NCI-H2171 (cell line): ENCODE measurements around the gene CTAGE4.
"Not testable (repeated sequence)": the region's sequence is repeated elsewhere in the genome, so short reads cannot be mapped to it uniquely, and the experiment has no call there.

Experiments
- DNase-seq: peaks from one replicate; lab custom pipeline; 2025; lab: John Stamatoyannopoulos, UW

Gene CTAGE4, protein sequence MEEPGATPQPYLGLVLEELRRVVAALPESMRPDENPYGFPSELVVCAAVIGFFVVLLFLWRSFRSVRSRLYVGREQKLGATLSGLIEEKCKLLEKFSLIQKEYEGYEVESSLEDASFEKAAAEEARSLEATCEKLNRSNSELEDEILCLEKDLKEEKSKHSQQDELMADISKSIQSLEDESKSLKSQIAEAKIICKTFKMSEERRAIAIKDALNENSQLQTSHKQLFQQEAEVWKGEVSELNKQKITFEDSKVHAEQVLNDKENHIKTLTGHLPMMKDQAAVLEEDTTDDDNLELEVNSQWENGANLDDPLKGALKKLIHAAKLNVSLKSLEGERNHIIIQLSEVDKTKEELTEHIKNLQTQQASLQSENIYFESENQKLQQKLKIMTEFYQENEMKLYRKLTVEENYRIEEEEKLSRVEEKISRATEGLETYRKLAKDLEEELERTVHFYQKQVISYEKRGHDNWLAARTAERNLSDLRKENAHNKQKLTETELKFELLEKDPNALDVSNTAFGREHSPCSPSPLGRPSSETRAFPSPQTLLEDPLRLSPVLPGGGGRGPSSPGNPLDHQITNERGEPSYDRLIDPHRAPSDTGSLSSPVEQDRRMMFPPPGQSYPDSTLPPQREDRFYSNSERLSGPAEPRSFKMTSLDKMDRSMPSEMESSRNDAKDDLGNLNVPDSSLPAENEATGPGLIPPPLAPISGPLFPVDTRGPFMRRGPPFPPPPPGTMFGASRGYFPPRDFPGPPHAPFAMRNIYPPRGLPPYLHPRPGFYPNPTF

DNA sequence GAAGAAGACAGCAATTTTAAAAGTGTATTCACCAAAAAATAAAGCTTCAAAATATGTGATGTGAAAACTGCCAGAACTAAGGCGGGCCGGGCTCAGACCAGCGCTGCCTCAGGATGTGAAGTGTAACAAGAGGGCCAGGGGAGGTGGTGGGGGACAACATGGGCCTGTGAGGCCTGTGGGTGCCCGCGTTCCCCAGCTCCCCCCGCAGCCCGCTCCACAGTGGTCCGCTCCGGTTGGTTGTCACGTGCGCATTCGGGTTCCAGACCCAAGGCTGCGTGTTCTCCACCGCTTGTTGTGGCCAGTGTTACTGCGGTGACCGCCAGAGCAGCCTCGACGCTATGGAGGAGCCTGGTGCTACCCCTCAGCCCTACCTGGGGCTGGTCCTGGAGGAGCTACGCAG, at the start of gene CTAGE4:
CTAGE4 (plus strand) TSS at position 301 of the 400 bp plus-strand sequence; CDS start at position 339, 38 bp downstream.
- not testable (repeated sequence) for DNase-seq

GRCh38 chr7:144134116-144134515, 49.1 kb upstream of the CTAGE4 start:
- no peak for DNase-seq

GRCh38 chr7:144137501-144137900, 45.8 kb upstream of the CTAGE4 start:
- DNase-seq, result no peak

DNA sequence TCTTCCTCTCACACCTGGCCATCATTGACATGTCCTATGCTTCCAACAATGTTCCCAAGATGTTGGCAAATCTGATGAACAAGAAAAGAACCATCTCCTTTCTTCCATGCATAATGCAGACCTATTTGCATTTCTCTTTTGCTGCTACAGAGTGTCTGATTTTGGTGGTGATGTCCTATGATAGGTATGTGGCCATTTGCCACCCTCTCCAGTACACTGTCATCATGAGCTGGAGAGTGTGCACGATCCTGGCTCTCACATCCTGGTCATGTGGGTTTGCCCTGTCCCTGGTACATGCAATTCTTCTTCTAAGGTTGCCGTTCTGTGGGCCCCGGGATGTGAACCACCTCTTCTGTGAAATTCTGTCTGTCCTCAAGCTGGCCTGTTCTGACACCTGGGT, 41.1 kb upstream of the CTAGE4 start:
- no peak for DNase-seq

DNA sequence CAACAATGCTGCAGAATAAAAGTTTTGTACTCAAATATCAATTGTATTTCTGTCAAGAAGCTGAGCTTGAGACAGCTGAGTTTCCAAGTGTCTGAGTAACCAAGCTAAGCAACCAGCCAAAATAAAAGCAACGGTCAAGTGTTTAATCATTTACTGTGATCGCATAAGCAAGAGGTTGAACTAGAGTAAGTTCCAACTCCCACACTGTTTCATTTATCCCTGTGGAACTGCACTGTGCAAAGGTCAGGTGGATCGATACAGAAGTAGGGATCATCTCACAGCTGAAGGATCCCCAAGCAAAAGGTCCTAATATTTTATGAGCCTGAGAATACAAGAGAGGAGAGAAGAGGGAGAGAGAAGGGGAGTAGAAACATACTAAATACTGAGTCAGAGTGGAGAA, 38.8 kb upstream of the CTAGE4 start:
- no peak for DNase-seq

GRCh38 chr7:144148224-144148827, 34.9 kb upstream of the CTAGE4 start:
- DNase-seq, result no peak

- DNase-seq, result no peak
Observed at GRCh38 chr7:144158861-144159260, 24.4 kb upstream of the CTAGE4 start.

DNA sequence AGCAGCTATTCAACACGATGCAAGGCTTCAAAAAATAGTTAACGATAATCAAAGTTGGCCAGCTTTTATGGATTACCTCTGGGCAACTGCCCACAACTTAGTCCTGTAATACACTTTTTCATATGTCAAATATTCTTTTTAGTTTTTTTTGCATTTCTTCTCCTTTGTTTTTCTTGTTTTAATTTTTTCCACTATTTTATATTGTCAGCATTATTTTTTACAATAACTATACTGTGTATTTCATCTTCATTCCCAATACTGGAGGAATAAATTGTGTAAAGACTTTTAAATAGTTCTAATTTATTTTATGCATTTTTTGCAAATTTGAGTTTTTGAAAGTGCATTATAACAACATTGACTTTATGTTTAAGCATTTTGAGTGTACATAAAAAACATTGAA, 18.5 kb upstream of the CTAGE4 start:
- DNase-seq, result no peak

DNA sequence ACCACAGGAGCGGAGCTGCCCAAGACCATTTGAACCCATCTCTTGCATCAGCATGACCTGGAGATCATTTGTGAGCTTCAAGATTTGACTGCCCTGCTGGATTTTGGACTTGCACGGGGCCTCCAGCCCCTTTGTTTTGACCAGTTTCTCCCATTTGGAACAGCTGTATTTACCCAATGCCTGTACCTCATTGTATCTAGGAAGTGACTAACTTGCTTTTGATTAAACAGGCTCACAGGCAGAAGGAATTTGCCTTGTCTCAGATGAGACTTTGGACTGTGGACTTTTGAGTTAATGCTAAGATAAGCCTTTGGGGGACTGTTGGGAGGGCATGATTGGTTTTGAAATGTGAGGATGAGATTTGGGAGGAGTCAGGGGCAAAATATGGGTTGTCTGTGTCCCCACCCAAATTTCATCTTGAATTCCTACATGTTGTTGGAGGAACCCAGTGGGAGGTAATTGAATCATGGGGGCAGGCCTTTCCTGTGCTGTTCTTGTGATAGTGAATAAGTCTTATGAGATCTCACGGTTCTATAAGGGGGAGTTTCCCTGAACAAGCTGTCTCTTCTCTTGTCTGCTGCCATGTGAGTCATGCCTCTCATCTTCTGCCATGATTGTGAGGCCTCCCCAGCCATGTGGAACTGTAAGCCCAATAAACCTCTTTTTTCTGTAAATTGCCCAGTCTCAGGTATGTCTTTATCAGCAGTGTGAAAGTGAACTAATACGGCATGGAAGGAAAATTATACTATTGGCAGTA, 11.5 kb upstream of the CTAGE4 start:
- not testable (repeated sequence) for DNase-seq

DNA sequence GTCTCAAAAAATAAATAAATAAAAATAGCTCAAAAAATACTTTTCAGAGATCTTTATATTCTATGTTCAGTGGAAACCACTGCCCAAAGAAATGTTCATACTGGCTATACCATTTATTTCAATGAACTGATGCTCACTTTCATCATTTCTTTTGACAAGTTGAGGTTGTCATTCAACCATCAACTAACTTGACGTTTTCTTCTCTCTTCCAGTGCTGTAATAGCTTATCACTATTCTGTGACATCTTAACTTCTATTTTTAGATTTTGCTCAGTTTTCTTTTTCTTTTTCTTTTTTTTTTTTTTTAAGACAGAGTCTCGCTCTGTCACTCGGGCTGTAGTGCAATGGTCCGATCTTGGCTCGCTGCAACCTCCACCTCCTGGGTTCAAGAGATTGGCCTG, 8.7 kb upstream of the CTAGE4 start:
- no peak for DNase-seq

DNA sequence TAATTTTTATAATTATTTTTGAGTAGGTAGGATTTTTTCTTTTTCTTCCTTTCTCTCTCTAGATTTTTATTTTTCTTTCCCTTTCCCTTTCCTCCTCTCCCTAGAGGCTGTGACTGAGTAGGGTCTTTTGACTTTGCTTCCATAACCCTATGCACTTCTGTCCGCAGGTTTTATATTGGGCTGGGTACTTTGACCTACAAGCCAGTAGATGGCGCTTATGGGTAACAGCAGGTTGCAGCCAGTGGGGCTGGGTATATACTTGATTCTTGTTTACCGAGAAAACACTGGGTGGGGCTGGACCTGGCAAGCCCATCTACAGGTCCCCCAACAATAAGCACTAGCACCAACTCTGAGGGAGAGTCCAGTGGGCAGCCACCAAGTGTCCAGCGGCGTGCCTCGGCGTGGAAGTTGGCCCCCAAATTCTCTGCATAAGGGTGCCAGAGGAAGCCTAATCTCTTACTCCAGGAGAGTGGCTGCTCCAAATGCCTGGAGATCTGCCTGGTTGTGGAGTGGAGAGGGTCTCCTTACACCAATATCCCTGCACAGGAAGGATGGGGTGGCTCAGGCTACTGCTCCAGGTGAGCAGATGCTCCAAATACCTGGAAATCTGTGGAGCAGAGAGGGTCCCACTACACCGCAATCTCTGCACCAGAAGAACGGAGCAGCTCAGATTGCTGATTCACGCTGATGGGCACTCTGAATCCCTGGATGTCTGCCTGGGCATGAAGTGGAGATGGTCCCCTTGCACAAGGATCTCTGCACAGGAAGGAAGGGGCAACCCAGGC, 4.7 kb upstream of the CTAGE4 start:
- DNase-seq, result not testable (repeated sequence)

DNA sequence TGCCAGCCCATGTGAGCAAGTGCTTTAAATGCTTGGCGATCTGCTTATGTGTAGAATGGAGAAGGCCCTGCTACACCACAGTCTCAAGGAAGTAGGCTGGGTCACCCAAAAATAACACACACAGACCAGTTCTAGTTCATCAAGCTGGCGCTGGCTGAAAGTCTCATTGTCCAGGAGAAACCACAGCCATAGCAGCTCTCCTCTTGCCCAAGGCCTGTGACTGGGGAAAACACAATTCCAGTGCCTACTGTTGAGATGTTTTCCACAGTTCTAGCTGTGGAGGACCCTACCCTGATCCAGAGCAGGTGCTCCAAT, 4.1 kb upstream of the CTAGE4 start:
- DNase-seq, result not testable (repeated sequence)

DNA sequence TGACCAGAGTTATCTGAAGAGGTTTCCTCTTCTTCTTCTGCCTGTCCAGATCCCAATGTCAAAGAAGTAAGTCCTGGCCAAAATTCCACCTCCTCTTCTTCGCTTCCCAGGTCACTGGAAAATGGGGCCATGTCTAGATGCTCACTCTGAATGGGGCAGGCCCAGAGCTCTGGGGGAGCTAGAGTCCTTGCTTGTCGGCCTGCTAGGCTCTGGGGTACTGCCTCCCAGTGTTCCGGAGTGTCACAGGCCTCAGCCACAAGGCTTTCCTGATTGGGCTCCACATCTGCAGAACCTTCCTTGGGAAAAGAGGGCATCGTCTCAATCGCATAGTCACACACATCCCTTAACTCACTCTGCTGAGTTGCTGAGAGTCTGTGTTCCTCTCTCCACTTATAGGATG, 4.6 kb downstream of the CTAGE4 start:
- DNase-seq, result not testable (repeated sequence)

- DNase-seq, result not testable (repeated sequence)
Observed at GRCh38 chr7:144188578-144189171, 5.4 kb downstream of the CTAGE4 start.

DNA sequence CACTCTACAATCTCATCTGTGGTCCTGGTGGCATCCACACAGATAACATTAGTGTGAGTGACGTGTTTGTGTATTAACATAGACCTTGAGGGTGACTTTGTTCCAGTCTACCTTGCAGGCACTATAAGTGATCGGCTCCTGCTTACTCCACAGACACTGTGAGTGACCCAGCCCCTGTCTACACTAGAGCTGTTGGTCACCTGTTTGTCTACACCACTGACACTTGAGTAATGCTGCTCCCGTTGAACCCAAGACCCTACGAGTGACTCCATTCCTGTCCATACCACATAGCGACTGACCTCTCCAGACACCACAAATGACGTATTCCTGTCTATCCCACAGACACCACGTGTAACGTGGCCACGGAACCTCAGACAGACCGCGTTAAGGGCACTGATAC, 10.5 kb downstream of the CTAGE4 start:
- DNase-seq, result not testable (repeated sequence)

- DNase-seq, result not testable (repeated sequence)
Observed at GRCh38 chr7:144194453-144194852, 11.2 kb downstream of the CTAGE4 start.

DNA sequence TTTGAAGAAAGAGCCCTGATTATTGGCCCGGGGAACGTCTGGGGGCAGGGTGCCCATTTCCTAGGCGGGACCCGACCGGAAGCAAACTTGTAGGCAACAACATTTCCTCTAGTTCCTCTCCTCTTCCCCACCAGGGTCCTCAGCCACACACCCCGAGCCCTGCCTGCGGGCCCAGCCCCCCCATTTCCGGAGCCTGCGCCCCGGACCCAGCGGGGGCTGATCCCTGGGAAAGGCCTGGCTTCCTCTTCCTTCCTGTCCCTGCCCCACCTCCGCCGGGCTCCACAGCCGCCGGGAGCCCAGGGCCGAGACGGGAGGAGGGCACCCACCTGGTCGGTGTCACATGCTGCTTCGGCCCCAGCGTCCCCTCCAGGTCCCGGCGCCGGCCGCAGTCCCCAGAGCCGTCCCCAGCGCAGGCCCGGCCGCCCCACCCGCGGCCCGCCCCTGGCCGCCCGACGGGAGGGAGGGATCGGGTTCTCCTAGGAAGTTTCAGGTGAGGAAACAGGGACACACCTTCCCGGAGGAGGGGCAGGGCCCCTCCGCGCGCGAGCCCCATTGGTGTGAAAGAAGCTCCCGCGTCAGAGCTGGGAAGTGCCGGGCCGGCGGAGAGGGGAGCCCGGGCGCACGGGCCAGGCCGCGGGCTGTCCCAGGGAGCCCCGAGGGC, 12.1 kb downstream of the CTAGE4 start, which contains the start of gene ARHGEF35:
ARHGEF35 (minus strand) TSS at position 622 of the 661 bp plus-strand sequence. CDS start 7,450 bp downstream, outside the sequence.
- not testable (repeated sequence) for DNase-seq

- not testable (repeated sequence) for DNase-seq
Observed at GRCh38 chr7:144198934-144199333, 15.7 kb downstream of the CTAGE4 start.

GRCh38 chr7:144201978-144202377, 18.7 kb downstream of the CTAGE4 start:
- DNase-seq, result not testable (repeated sequence)

GRCh38 chr7:144203086-144203485, 19.8 kb downstream of the CTAGE4 start:
- DNase-seq, result not testable (repeated sequence)
